ENCODE data around the gene ST3GAL4. TPM values are rescaled to one million over a fixed set of nuclear protein-coding genes. Genes with fewer than 3 reads are reported as not detected.

The ST3GAL4 gene
- total RNA-seq, 1 experiment from 2014 or later: 11.2 TPM

DNA sequence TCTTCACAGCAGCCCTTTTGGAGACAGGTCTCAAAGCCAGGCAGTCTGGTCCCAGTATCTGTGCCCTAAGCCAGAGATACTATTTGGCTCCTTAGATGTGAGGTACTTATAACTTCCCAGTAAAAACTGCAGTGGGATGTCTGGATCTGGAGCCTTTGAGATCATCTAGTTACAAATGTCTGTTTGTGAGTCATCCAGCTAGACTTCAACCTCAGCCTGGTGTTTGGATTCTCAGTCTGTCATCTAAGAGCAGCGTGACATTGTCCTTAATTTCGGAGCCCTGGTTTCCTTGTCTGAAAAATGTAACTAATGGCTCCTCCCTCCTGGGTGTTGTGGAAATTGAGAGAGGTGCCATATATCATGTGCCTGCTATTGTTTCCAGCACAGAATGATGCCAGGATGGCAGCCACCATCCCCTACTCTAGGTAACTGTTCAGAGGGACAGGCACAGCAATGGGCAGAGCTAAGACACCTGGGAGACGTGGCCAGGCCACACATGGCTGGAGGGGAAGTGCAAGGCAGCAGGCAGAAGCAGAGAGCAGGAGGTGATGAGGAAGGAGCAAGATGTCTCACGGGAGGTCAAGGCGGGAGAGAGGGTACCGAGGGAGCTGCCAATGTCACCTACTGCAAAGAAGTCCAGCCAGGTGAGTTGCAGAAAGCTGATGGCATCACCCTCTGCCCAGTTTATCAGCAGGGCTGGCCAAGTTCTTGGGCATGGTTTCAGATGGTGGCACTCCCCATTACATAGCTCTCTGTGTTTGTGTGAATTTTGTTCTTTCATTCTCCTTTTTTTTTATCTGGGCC, 20.6 kb upstream of the ST3GAL4 start:
- H3K4me1 Mint-ChIP-seq (ENCODE audit: low read depth, unreplicated experiment): peaks cover 11% of the 10 kb centered on the region
- H3K4me1 ChIP-seq: peaks cover 17% of the 10 kb centered on the region; the same call in 1 of the 2 replicates
- POLR2A ChIA-PET: no interaction called here
- no peaks in the 10 kb centered on the region for H3K27me3 Mint-ChIP-seq (ENCODE audit: insufficient read depth, unreplicated experiment)
- CTCF ChIA-PET: no interaction called here
- H3K9me3 Mint-ChIP-seq (ENCODE audit: unreplicated experiment): no peaks in the 10 kb centered on the region
- intact Hi-C loops (cut with micrococcal nuclease; ENCODE audit: unreplicated experiment): no loop called here
- peaks cover 1% of the 10 kb centered on the region; the same call in 1 of the 2 replicates for H3K36me3 ChIP-seq (ENCODE audit: control insufficient read depth, insufficient read depth, low read length)
- H3K36me3 Mint-ChIP-seq (ENCODE audit: insufficient read depth, unreplicated experiment): peaks cover 10% of the 10 kb centered on the region
- no peak for DNase-seq
- H3K27ac Mint-ChIP-seq (ENCODE audit: unreplicated experiment): no peak overlapping the region
- no peak overlapping the region for H3K4me3 ChIP-seq (ENCODE audit: low read depth, low read length)
- TF ChIP-seq, protein P1, sequence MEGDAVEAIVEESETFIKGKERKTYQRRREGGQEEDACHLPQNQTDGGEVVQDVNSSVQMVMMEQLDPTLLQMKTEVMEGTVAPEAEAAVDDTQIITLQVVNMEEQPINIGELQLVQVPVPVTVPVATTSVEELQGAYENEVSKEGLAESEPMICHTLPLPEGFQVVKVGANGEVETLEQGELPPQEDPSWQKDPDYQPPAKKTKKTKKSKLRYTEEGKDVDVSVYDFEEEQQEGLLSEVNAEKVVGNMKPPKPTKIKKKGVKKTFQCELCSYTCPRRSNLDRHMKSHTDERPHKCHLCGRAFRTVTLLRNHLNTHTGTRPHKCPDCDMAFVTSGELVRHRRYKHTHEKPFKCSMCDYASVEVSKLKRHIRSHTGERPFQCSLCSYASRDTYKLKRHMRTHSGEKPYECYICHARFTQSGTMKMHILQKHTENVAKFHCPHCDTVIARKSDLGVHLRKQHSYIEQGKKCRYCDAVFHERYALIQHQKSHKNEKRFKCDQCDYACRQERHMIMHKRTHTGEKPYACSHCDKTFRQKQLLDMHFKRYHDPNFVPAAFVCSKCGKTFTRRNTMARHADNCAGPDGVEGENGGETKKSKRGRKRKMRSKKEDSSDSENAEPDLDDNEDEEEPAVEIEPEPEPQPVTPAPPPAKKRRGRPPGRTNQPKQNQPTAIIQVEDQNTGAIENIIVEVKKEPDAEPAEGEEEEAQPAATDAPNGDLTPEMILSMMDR (IDR thresholded peaks at IDR 0.05; ENCODE audit: insufficient read depth in 1 of 2, low read depth in 1 of 2, low read length in 1 of 2, severe bottlenecking in 1 of 2, unreplicated experiment in 1 of 2): no peak
- no peaks in the 10 kb centered on the region for H3K27me3 ChIP-seq (replicated peaks; ENCODE audit: control insufficient read depth, insufficient read depth, low read length)
- H3K9me3 ChIP-seq: no peaks in the 10 kb centered on the region
- no peak overlapping the region for H3K4me3 Mint-ChIP-seq (ENCODE audit: unreplicated experiment)
- no TSS peak for BruUV-seq (replicated peaks)

DNA sequence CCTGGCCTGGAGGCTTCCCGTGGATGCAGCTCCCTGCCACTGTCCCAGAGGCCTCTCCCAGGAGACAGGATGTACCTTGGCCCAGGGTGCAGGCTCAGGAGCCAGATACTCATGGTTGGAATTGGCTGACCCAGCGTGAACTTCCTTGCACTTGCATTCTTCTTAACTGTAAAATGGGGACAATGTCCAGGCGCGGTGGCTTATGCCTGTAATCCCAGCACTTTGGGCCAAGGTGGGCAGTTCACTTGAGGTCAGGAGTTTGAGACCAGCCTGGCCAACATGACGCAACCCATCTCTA, 20.1 kb upstream of the ST3GAL4 start:
- Mint-ChIP-seq H3K4me3 (ENCODE audit: unreplicated experiment) (no peak overlapping the region), H3K4me1 (ENCODE audit: low read depth, unreplicated experiment) (peaks cover 11% of the 10 kb centered on the region), H3K27me3 (ENCODE audit: insufficient read depth, unreplicated experiment) (no peaks in the 10 kb centered on the region), H3K9me3 (ENCODE audit: unreplicated experiment) (no peaks in the 10 kb centered on the region), H3K36me3 (ENCODE audit: insufficient read depth, unreplicated experiment) (peaks cover 10% of the 10 kb centered on the region), H3K27ac (ENCODE audit: unreplicated experiment) (no peak overlapping the region)
- peaks cover 17% of the 10 kb centered on the region; the same call in 1 of the 2 replicates for H3K4me1 ChIP-seq
- CTCF ChIA-PET: no interaction called here
- BruUV-seq (replicated peaks): no TSS peak
- no peak for DNase-seq
- intact Hi-C loops (cut with micrococcal nuclease; ENCODE audit: unreplicated experiment): no loop called here
- POLR2A ChIA-PET: no interaction called here
- peaks cover 1% of the 10 kb centered on the region; the same call in 1 of the 2 replicates for H3K36me3 ChIP-seq (ENCODE audit: control insufficient read depth, insufficient read depth, low read length)
- no peaks in the 10 kb centered on the region for H3K9me3 ChIP-seq
- H3K4me3 ChIP-seq (ENCODE audit: low read depth, low read length): no peak overlapping the region
- TF ChIP-seq, protein P1 (IDR thresholded peaks at IDR 0.05; ENCODE audit: insufficient read depth in 1 of 2, low read depth in 1 of 2, low read length in 1 of 2, severe bottlenecking in 1 of 2, unreplicated experiment in 1 of 2): no peak
- H3K27me3 ChIP-seq (replicated peaks; ENCODE audit: control insufficient read depth, insufficient read depth, low read length): no peaks in the 10 kb centered on the region

DNA sequence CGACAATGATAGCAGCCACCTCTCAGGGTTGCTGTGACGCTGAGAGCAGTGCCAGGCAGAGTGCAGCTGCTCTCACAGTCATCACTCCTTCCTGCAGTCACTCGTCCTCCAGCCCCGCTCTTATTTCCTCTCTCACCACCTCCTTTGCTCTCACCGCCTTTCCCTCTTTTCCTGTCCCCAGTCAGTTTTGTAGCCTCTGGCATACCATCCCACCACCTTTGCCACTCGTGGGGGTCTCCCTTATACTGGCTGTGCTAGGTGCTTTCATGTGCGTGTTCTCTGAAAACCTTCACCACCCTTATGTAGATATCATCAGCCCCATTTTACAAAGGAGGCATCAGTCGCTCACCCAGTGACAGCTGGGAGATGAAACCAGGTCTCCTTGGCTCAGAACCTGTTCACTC, 19.3 kb upstream of the ST3GAL4 start:
- peaks cover 17% of the 10 kb centered on the region; the same call in 1 of the 2 replicates for H3K4me1 ChIP-seq
- POLR2A ChIA-PET: no interaction called here
- no peaks in the 10 kb centered on the region for H3K9me3 Mint-ChIP-seq (ENCODE audit: unreplicated experiment)
- H3K27me3 Mint-ChIP-seq (ENCODE audit: insufficient read depth, unreplicated experiment): no peaks in the 10 kb centered on the region
- H3K27me3 ChIP-seq (replicated peaks; ENCODE audit: control insufficient read depth, insufficient read depth, low read length): no peaks in the 10 kb centered on the region
- H3K36me3 Mint-ChIP-seq (ENCODE audit: insufficient read depth, unreplicated experiment): peaks cover 10% of the 10 kb centered on the region
- no peak overlapping the region for H3K27ac Mint-ChIP-seq (ENCODE audit: unreplicated experiment)
- H3K4me3 Mint-ChIP-seq (ENCODE audit: unreplicated experiment): no peak overlapping the region
- peaks cover 11% of the 10 kb centered on the region for H3K4me1 Mint-ChIP-seq (ENCODE audit: low read depth, unreplicated experiment)
- no peak overlapping the region for H3K4me3 ChIP-seq (ENCODE audit: low read depth, low read length)
- BruUV-seq (replicated peaks): no TSS peak
- CTCF ChIA-PET: interaction anchor here (1.6 kb wide), 1 partner anchor 26 kb away, joined by 3 read pairs; no protein-coding TSS in a partner anchor
- TF ChIP-seq, protein P1 (IDR thresholded peaks at IDR 0.05; ENCODE audit: insufficient read depth in 1 of 2, low read depth in 1 of 2, low read length in 1 of 2, severe bottlenecking in 1 of 2, unreplicated experiment in 1 of 2): no peak
- peaks cover 1% of the 10 kb centered on the region; the same call in 1 of the 2 replicates for H3K36me3 ChIP-seq (ENCODE audit: control insufficient read depth, insufficient read depth, low read length)
- intact Hi-C loops (cut with micrococcal nuclease; ENCODE audit: unreplicated experiment): no loop called here
- no peak for DNase-seq
- H3K9me3 ChIP-seq: no peaks in the 10 kb centered on the region
